Prostate gland (tissue), 2 donors: ENCODE data around the gene MEX3D.

ENCODE experiments used
- POLR2A ChIP-seq: fragments of 450-650 bp; IDR thresholded peaks from one replicate; pipeline ENCODE4 v1.6.1; 2016; ENCODE audit warnings: antibody characterized with exemption, mild to moderate bottlenecking
- TF ChIP-seq, protein P1 (sequence below), 4 experiments: fragments of 200-600 bp in 2 of 4; fragments of 450-650 bp in 2 of 4; sonication (generic) in 2 of 4; IDR thresholded peaks; 1 replicate in 3 of 4; 2 replicates in 1 of 4; pipeline ENCODE4 v1.5.1; 2016 to 2019; ENCODE audit warnings: antibody characterized with exemption in 4 of 4, mild to moderate bottlenecking in 2 of 4, moderate library complexity in 2 of 4

DNA sequence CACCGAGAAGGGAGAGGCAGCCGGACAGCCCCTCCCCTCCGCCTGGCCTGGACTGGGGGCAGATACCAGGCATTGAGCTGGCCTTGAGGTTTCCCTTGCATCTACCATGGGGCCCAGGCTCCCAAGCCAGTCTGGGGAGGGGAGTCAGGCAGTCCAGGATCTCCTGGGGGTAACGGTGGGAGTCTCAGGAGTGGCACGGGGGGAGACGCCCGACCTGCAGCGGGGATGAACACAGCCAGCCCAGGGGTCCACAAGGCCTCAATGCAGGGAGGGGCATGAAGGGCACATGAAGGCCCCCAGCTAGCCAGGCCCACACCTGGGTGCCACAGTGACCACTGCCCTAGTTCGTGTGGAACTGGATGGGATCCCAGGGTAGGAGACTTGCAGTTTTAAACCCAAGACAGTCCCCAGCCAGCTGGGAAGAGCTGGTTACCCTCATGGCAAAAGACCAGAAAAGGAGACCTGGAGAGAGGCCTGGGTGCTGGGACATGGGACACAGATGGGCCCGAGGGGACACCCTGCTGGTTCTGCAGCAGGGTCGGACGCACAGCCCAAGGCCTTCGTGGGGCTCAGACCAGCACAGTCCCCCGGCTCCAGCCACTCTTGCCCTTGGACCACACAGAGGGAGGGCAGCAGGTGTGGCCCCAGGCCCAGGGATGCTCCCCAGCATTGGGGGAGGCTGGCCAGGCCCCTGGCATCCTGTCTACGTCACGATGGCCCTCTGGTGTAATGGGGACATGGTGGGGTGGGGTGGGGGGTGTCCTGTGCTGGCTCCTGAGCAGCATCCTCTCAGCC is 41.8 kb upstream of the MEX3D start:
- TF ChIP-seq, protein P1, sequence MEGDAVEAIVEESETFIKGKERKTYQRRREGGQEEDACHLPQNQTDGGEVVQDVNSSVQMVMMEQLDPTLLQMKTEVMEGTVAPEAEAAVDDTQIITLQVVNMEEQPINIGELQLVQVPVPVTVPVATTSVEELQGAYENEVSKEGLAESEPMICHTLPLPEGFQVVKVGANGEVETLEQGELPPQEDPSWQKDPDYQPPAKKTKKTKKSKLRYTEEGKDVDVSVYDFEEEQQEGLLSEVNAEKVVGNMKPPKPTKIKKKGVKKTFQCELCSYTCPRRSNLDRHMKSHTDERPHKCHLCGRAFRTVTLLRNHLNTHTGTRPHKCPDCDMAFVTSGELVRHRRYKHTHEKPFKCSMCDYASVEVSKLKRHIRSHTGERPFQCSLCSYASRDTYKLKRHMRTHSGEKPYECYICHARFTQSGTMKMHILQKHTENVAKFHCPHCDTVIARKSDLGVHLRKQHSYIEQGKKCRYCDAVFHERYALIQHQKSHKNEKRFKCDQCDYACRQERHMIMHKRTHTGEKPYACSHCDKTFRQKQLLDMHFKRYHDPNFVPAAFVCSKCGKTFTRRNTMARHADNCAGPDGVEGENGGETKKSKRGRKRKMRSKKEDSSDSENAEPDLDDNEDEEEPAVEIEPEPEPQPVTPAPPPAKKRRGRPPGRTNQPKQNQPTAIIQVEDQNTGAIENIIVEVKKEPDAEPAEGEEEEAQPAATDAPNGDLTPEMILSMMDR (IDR thresholded peaks at IDR 0.05): no peak
- no peak for TF ChIP-seq POLR2A
